Measurements from ENCODE around the gene ANK3.

DNA sequence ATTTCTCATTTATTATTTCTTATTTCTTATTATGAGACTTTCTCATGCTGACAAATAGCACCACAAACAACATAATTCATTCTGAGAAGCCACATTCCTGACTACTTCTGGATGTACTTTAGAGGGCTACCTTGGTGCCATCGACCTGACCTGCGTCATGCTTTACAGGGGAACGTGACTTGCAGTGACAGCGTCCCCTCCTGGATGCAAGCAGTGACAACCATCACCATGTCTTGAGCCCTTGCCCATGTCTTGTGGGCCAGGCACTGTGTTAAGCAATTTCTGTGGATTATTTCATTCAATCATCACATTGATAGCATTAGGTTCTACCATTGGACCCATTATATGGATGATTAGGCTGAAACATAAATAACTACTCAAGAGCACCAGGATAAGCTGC lies 137.0 kb downstream of the ANK3 start:
- TF ChIP-seq KLF9 (tag by site-specific recombination; IDR thresholded peaks at IDR 0.05; ENCODE audit: low read depth), result no peak
- no peak for TF ChIP-seq ZNF335 (tag by site-specific recombination; conservative IDR thresholded peaks at IDR 0.05)
- no peak for TF ChIP-seq ZNF16 (tag by site-specific recombination; IDR thresholded peaks at IDR 0.05; ENCODE audit: low read depth)
- TF ChIP-seq, protein P1, sequence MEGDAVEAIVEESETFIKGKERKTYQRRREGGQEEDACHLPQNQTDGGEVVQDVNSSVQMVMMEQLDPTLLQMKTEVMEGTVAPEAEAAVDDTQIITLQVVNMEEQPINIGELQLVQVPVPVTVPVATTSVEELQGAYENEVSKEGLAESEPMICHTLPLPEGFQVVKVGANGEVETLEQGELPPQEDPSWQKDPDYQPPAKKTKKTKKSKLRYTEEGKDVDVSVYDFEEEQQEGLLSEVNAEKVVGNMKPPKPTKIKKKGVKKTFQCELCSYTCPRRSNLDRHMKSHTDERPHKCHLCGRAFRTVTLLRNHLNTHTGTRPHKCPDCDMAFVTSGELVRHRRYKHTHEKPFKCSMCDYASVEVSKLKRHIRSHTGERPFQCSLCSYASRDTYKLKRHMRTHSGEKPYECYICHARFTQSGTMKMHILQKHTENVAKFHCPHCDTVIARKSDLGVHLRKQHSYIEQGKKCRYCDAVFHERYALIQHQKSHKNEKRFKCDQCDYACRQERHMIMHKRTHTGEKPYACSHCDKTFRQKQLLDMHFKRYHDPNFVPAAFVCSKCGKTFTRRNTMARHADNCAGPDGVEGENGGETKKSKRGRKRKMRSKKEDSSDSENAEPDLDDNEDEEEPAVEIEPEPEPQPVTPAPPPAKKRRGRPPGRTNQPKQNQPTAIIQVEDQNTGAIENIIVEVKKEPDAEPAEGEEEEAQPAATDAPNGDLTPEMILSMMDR (tag by site-specific recombination; IDR thresholded peaks at IDR 0.05), result no peak
